ENCODE data around the gene NPC1. TPM values are rescaled to one million over a fixed set of nuclear protein-coding genes. Genes with fewer than 3 reads are reported as not detected.
"Not testable (repeated sequence)": the region's sequence is repeated elsewhere in the genome, so short reads cannot be mapped to it uniquely, and the experiment has no call there.

Gene NPC1
- total RNA-seq, 1 experiment from 2014 or later = 38.3 TPM

- no peak for TF ChIP-seq HMGXB4 (CRISPR knock-in tag; IDR thresholded peaks at IDR 0.05)
- no peak for TF ChIP-seq ZBTB43 (CRISPR knock-in tag; IDR thresholded peaks at IDR 0.05)
- no peak for TF ChIP-seq ATF3 (CRISPR knock-in tag; conservative IDR thresholded peaks at IDR 0.05)
- TF ChIP-seq E2F5 (CRISPR knock-in tag; IDR thresholded peaks at IDR 0.05) = no peak
- TF ChIP-seq FOXK1 (CRISPR knock-in tag; IDR thresholded peaks at IDR 0.05) = no peak
Observed at GRCh38 chr18:23563377-23564043, 22.8 kb downstream of the NPC1 start (continued).

GRCh38 chr18:23560186-23560585 is 26.1 kb downstream of the NPC1 start:
- Mint-ChIP-seq H3K4me3 (no peak overlapping the region), H3K27ac (no peak overlapping the region), H3K9me3 (no peaks in the 10 kb centered on the region), H3K27me3 (ENCODE audit: low read depth) (no peaks in the 10 kb centered on the region), H3K4me1 (no peaks in the 10 kb centered on the region), H3K36me3 (peaks cover 48% of the 10 kb centered on the region)
- POLR2A ChIA-PET = no interaction called here
- DNase-seq (ENCODE audit: low spot score) (no peak), ATAC-seq (no peak)
- TF ChIP-seq HMGXB4 (CRISPR knock-in tag; IDR thresholded peaks at IDR 0.05) = no peak
- TF ChIP-seq ELF4 (CRISPR knock-in tag; IDR thresholded peaks at IDR 0.05; ENCODE audit: low read depth) = no peak
- no peak for TF ChIP-seq PRDM15 (CRISPR knock-in tag; IDR thresholded peaks at IDR 0.05)
- no peak for TF ChIP-seq NR3C1 (CRISPR knock-in tag; conservative IDR thresholded peaks at IDR 0.05; ENCODE audit: low read depth)
- CTCF ChIA-PET = no interaction called here

- H3K4me3 Mint-ChIP-seq; POLR2A ChIA-PET; H3K27me3 Mint-ChIP-seq (ENCODE audit: low read depth); H3K27ac Mint-ChIP-seq; ATAC-seq; H3K9me3 Mint-ChIP-seq; DNase-seq (ENCODE audit: low spot score); CTCF ChIA-PET; H3K4me1 Mint-ChIP-seq: not testable (repeated sequence)
- peaks cover 65% of the 10 kb centered on the region for H3K36me3 Mint-ChIP-seq
Observed at GRCh38 chr18:23557511-23557910, 28.8 kb downstream of the NPC1 start.
